GM23338 (cell line): ENCODE results near the gene NR5A2. TPM values are rescaled to one million over a fixed set of nuclear protein-coding genes. Genes with fewer than 3 reads are reported as not detected.

Source experiments
- ATAC-seq: fragments of 200-7000 bp; cut with Tn5 transposase; 3 replicates; pipeline ENCODE4 v1.9.1; 2020
- DNase-seq: peaks from one replicate; pipeline ENCODE4 v3.0.0-alpha.2; 2015; ENCODE audit warnings: low spot score
- H2AFZ ChIP-seq: fragments of 200-600 bp; sonication (generic); 2 replicates; pipeline ENCODE4 v1.8.0; 2016; ENCODE audit warnings: antibody characterized with exemption, mild to moderate bottlenecking, moderate library complexity
- H3F3A ChIP-seq: fragments of 200-600 bp; sonication (generic); replicated peaks from 2 replicates; pipeline ENCODE4 v1.8.0; 2017; ENCODE audit warnings: antibody characterized with exemption, mixed run types, low read depth
- H3K27ac ChIP-seq: fragments of 200-600 bp; sonication (generic); 2 replicates; pipeline ENCODE4 v1.6.1; 2016; ENCODE audit warnings: low read depth
- H3K27me3 ChIP-seq: fragments of 200-600 bp; sonication (generic); 2 replicates; pipeline ENCODE4 v1.8.0; 2016; ENCODE audit warnings: mild to moderate bottlenecking, mixed run types, moderate library complexity; ENCODE audit not compliant: insufficient read depth
- H3K36me3 ChIP-seq: fragments of 200-600 bp; sonication (generic); 2 replicates; pipeline ENCODE4 v1.8.0; 2016; ENCODE audit warnings: mild to moderate bottlenecking; ENCODE audit not compliant: insufficient read depth
- H3K4me1 ChIP-seq: fragments of 200-600 bp; sonication (generic); 2 replicates; pipeline ENCODE4 v1.8.0; 2016; ENCODE audit warnings: mild to moderate bottlenecking, moderate library complexity; ENCODE audit not compliant: insufficient read depth
- H3K4me2 ChIP-seq: fragments of 200-600 bp; sonication (generic); 2 replicates; pipeline ENCODE4 v1.7.1; 2017; ENCODE audit warnings: mixed run types
- H3K4me3 ChIP-seq: fragments of 200-600 bp; sonication (generic); 2 replicates; pipeline ENCODE4 v1.6.1; 2016; ENCODE audit warnings: mixed run types
- H3K79me2 ChIP-seq: fragments of 200-600 bp; sonication (generic); replicated peaks from 2 replicates; pipeline ENCODE4 v1.8.0; 2017; ENCODE audit warnings: mild to moderate bottlenecking; ENCODE audit not compliant: insufficient read depth
- H3K9me2 ChIP-seq: fragments of 200-600 bp; sonication (generic); 2 replicates; pipeline ENCODE4 v1.8.0; 2017; ENCODE audit not compliant: insufficient read depth
- H4K20me1 ChIP-seq: fragments of 200-600 bp; sonication (generic); replicated peaks from 2 replicates; pipeline ENCODE4 v1.8.0; 2017; ENCODE audit warnings: mild to moderate bottlenecking; ENCODE audit not compliant: insufficient read depth
- H3K27ac Mint-ChIP-seq: 2 replicates; pipeline ENCODE4 v1.8.0; 2020; ENCODE audit warnings: inconsistent platforms, mild to moderate bottlenecking, moderate library complexity, mixed read lengths
- H3K27me3 Mint-ChIP-seq: 3 replicates; pipeline ENCODE4 v1.8.0; 2022; ENCODE audit warnings: low read depth, mild to moderate bottlenecking, moderate library complexity, mixed read lengths, inconsistent platforms; ENCODE audit not compliant: insufficient read depth, poor library complexity
- H3K36me3 Mint-ChIP-seq: 3 replicates; pipeline ENCODE4 v1.8.0; 2021; ENCODE audit warnings: low read depth, mild to moderate bottlenecking, inconsistent platforms, moderate library complexity, mixed read lengths
- H3K4me1 Mint-ChIP-seq: 3 replicates; pipeline ENCODE4 v1.8.0; 2020; ENCODE audit warnings: mild to moderate bottlenecking, inconsistent platforms, mixed read lengths
- H3K4me3 Mint-ChIP-seq: 3 replicates; pipeline ENCODE4 v1.8.0; 2021; ENCODE audit warnings: moderate library complexity, mild to moderate bottlenecking, inconsistent platforms, mixed read lengths
- H3K9me3 Mint-ChIP-seq: 3 replicates; pipeline ENCODE4 v1.8.0; 2020; ENCODE audit warnings: moderate library complexity, mild to moderate bottlenecking, inconsistent platforms, mixed read lengths
- EZH2 ChIP-seq: fragments of 200-600 bp; sonication (generic); IDR thresholded peaks from one replicate; pipeline ENCODE4 v1.8.0; 2017; ENCODE audit warnings: antibody characterized with exemption, mild to moderate bottlenecking, low read depth; ENCODE audit not compliant: unreplicated experiment
- POLR2AphosphoS5 ChIP-seq: IDR thresholded peaks from 2 replicates; pipeline ENCODE4 v1.6.1; 2016; ENCODE audit warnings: antibody characterized with exemption, low read depth
- polyA plus RNA-seq: library from polyadenylated mRNA; unstranded; fragments of >200 nt; fragmentation: Nextera tagmentation; extraction: Ambion mirVana; gene quantifications from 2 replicates; pipeline ENCODE4 v1.2.1, GENCODE V29; 2016
- total RNA-seq: library from RNA; depleted of rRNA; stranded (reverse); fragments of >200 nt; shearing (Covaris generic); gene quantifications from 2 replicates; pipeline ENCODE4 v1.2.3, GENCODE V29; 2014
- TF ChIP-seq, protein P1 (sequence below): fragments of 250-450 bp; sonication (Bioruptor Pico); IDR thresholded peaks from 2 replicates; pipeline ENCODE4 v1.5.0; 2020; ENCODE audit warnings: mild to moderate bottlenecking, moderate library complexity
- TF ChIP-seq, protein P2 (sequence below): IDR thresholded peaks from 2 replicates; pipeline ENCODE4 v1.6.1; 2016; ENCODE audit warnings: antibody characterized with exemption

The NR5A2 gene
- total and polyA plus RNA-seq, 2 experiments from 2014 or later, result 4.4 to 13.1 TPM

DNA sequence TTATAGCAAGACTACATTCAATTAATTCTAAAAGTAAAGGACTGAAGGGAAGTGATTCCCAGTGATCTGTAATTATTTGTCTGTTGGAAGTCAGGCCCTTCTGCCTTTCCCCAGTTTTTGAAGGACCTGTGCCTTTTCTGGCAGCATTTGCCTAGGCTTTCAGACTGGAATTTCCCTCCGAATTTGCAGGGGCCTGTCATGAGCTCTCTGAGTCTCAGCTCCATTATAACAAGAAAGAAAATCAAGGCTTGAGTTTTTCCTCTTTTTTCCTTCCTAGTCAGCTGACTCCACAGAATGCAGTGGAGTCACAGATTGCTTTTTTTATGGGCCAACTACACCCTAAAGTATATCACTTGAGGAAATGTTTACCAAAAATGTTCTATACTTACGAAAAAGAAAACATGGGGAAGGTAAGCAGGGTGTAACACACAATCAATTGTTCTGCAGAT lies 1.1 kb downstream of the NR5A2 start:
- no peaks in the 10 kb centered on the region for H3K36me3 Mint-ChIP-seq
- Histone ChIP-seq H3K4me3 (peak overlapping the region; percentile 79), H3K4me2 (peak overlapping the region; percentile 86), H3K27me3 (peaks cover 43% of the 10 kb centered on the region), H3F3A (peaks cover 12% of the 10 kb centered on the region), H2AFZ (peak overlapping the region; percentile 97), H3K36me3 (peaks cover 4% of the 10 kb centered on the region; the same call in 1 of the 2 replicates), H3K4me1 (peaks cover 37% of the 10 kb centered on the region), H3K79me2 (no peaks in the 10 kb centered on the region), H3K9me2 (no peaks in the 10 kb centered on the region), H3K27ac (peak overlapping the region; percentile 3; the same call in 1 of the 2 replicates), H4K20me1 (no peaks in the 10 kb centered on the region)
- H3K9me3 Mint-ChIP-seq, result no peaks in the 10 kb centered on the region
- no peak overlapping the region for H3K27ac Mint-ChIP-seq
- TF ChIP-seq, protein P1, sequence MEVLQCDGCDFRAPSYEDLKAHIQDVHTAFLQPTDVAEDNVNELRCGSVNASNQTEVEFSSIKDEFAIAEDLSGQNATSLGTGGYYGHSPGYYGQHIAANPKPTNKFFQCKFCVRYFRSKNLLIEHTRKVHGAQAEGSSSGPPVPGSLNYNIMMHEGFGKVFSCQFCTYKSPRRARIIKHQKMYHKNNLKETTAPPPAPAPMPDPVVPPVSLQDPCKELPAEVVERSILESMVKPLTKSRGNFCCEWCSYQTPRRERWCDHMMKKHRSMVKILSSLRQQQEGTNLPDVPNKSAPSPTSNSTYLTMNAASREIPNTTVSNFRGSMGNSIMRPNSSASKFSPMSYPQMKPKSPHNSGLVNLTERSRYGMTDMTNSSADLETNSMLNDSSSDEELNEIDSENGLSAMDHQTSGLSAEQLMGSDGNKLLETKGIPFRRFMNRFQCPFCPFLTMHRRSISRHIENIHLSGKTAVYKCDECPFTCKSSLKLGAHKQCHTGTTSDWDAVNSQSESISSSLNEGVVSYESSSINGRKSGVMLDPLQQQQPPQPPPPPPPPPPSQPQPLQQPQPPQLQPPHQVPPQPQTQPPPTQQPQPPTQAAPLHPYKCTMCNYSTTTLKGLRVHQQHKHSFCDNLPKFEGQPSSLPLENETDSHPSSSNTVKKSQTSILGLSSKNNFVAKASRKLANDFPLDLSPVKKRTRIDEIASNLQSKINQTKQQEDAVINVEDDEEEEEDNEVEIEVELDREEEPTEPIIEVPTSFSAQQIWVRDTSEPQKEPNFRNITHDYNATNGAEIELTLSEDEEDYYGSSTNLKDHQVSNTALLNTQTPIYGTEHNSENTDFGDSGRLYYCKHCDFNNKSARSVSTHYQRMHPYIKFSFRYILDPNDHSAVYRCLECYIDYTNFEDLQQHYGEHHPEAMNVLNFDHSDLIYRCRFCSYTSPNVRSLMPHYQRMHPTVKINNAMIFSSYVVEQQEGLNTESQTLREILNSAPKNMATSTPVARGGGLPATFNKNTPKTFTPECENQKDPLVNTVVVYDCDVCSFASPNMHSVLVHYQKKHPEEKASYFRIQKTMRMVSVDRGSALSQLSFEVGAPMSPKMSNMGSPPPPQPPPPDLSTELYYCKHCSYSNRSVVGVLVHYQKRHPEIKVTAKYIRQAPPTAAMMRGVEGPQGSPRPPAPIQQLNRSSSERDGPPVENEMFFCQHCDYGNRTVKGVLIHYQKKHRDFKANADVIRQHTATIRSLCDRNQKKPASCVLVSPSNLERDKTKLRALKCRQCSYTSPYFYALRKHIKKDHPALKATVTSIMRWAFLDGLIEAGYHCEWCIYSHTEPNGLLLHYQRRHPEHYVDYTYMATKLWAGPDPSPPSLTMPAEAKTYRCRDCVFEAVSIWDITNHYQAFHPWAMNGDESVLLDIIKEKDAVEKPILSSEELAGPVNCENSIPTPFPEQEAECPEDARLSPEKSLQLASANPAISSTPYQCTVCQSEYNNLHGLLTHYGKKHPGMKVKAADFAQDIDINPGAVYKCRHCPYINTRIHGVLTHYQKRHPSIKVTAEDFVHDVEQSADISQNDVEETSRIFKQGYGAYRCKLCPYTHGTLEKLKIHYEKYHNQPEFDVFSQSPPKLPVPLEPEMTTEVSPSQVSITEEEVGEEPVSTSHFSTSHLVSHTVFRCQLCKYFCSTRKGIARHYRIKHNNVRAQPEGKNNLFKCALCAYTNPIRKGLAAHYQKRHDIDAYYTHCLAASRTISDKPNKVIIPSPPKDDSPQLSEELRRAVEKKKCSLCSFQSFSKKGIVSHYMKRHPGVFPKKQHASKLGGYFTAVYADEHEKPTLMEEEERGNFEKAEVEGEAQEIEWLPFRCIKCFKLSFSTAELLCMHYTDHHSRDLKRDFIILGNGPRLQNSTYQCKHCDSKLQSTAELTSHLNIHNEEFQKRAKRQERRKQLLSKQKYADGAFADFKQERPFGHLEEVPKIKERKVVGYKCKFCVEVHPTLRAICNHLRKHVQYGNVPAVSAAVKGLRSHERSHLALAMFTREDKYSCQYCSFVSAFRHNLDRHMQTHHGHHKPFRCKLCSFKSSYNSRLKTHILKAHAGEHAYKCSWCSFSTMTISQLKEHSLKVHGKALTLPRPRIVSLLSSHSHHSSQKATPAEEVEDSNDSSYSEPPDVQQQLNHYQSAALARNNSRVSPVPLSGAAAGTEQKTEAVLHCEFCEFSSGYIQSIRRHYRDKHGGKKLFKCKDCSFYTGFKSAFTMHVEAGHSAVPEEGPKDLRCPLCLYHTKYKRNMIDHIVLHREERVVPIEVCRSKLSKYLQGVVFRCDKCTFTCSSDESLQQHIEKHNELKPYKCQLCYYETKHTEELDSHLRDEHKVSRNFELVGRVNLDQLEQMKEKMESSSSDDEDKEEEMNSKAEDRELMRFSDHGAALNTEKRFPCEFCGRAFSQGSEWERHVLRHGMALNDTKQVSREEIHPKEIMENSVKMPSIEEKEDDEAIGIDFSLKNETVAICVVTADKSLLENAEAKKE (CRISPR knock-in tag), result no peak
- peak; percentile 44 for TF ChIP-seq EZH2
- peaks cover 28% of the 10 kb centered on the region for H3K27me3 Mint-ChIP-seq
- ATAC-seq, result peak; percentile 4; the same call in 1 of the 3 replicates
- DNase-seq, result peak; percentile 61
- H3K4me1 Mint-ChIP-seq, result peaks cover 20% of the 10 kb centered on the region
- peak overlapping the region; percentile 85 for H3K4me3 Mint-ChIP-seq

- peaks cover 43% of the 10 kb centered on the region for H3K4me1 ChIP-seq
- no peak overlapping the region for H3K27ac Mint-ChIP-seq
- peak overlapping the region; percentile 97 for H2AFZ ChIP-seq
- H3K9me3 Mint-ChIP-seq, result no peaks in the 10 kb centered on the region
- ATAC-seq (peak; percentile 86), DNase-seq (peak; percentile 79)
- H3K36me3 ChIP-seq, result peaks cover 4% of the 10 kb centered on the region; the same call in 1 of the 2 replicates
- no peaks in the 10 kb centered on the region for H4K20me1 ChIP-seq
- peaks cover 18% of the 10 kb centered on the region for H3F3A ChIP-seq
- H3K4me3 Mint-ChIP-seq, result peak overlapping the region; percentile 85
- peaks cover 49% of the 10 kb centered on the region for H3K27me3 ChIP-seq
- TF ChIP-seq, protein P2, sequence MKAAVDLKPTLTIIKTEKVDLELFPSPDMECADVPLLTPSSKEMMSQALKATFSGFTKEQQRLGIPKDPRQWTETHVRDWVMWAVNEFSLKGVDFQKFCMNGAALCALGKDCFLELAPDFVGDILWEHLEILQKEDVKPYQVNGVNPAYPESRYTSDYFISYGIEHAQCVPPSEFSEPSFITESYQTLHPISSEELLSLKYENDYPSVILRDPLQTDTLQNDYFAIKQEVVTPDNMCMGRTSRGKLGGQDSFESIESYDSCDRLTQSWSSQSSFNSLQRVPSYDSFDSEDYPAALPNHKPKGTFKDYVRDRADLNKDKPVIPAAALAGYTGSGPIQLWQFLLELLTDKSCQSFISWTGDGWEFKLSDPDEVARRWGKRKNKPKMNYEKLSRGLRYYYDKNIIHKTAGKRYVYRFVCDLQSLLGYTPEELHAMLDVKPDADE, result no peak
- TF ChIP-seq POLR2AphosphoS5 (peak; percentile 52), EZH2 (peak; percentile 8)
- H3K27me3 Mint-ChIP-seq, result peaks cover 28% of the 10 kb centered on the region
- H3K27ac ChIP-seq, result peak overlapping the region; percentile 78
- no peaks in the 10 kb centered on the region for H3K9me2 ChIP-seq
- peak overlapping the region; percentile 79 for H3K4me3 ChIP-seq
- no peaks in the 10 kb centered on the region for H3K79me2 ChIP-seq
- no peaks in the 10 kb centered on the region for H3K36me3 Mint-ChIP-seq
- peak overlapping the region; percentile 86 for H3K4me2 ChIP-seq
- peaks cover 20% of the 10 kb centered on the region for H3K4me1 Mint-ChIP-seq
Measured at GRCh38 chr1:200029035-200029821, 1.7 kb downstream of the NR5A2 start.
